A549 (cell line): ENCODE measurements around the gene PRICKLE1. TPM values are rescaled to one million over a fixed set of nuclear protein-coding genes. Genes with fewer than 3 reads are reported as not detected.

Experiments used
- ATAC-seq, 2 experiments: fragments of 200-7000 bp in 1 of 2; fragments of >200 bp in 1 of 2; cut with Nextera tagmentation in 1 of 2; cut with Tn5 transposase in 1 of 2; 3 replicates each; pipeline versions ENCODE4 v1.8.0 to v1.9.1; 2018 to 2020; ENCODE audit warnings: mild to moderate bottlenecking in 1 of 2, moderate library complexity in 1 of 2
- CTCF ChIA-PET: fragments of 300-600 bp; sonication (Branson Sonifier 250); formaldehyde crosslinking; extraction: SDS; loops from one replicate; lab custom pipeline; 2021; ENCODE audit warnings: antibody characterized with exemption, inconsistent platforms; lab: Yijun Ruan, JAX
- POLR2A ChIA-PET: fragments of 350-600 bp; formaldehyde crosslinking; extraction: SDS; loops from one replicate; lab custom pipeline; 2021; ENCODE audit warnings: antibody characterized with exemption, inconsistent platforms; lab: Yijun Ruan, JAX
- DNase-seq, 2 experiments: peaks; one replicate each; pipeline versions ENCODE4 v3.0.0 to v3.0.0-alpha.2; 2011 to 2016; ENCODE audit warnings: low read depth in 1 of 2, low spot score in 1 of 2
- FAIRE-seq: peaks from 2 replicates; lab custom pipeline; 2011; peaks lifted over from hg19 to GRCh38; lab: Jason Lieb, UNC
- H3K27ac ChIP-seq, 2 experiments: fragments of >200 bp; sonication (Bioruptor Twin); formaldehyde crosslinking; 3 replicates each; pipeline ENCODE4 v1.5.1; 2016 to 2017
- H3K4me1 ChIP-seq: fragments of >200 bp; sonication (Bioruptor Twin); formaldehyde crosslinking; 3 replicates; pipeline ENCODE4 v1.6.1; 2016
- H3K4me2 ChIP-seq: fragments of >200 bp; sonication (Bioruptor Twin); formaldehyde crosslinking; 3 replicates; pipeline ENCODE4 v1.6.1; 2016
- H3K4me3 ChIP-seq: fragments of >200 bp; sonication (Bioruptor Twin); formaldehyde crosslinking; 3 replicates; pipeline ENCODE4 v1.5.1; 2016
- H3K9me3 ChIP-seq: fragments of >200 bp; sonication (Bioruptor Twin); formaldehyde crosslinking; 3 replicates; pipeline ENCODE4 v1.6.1; 2016
- BHLHE40 ChIP-seq: IDR thresholded peaks from 2 replicates; pipeline ENCODE4 v1.6.1; 2012; ENCODE audit warnings: low read depth, low read length, inconsistent platforms
- CBX2 ChIP-seq: fragments of 200-600 bp; sonication (generic); IDR thresholded peaks from 2 replicates; pipeline ENCODE4 v1.6.1; 2016; ENCODE audit warnings: low read depth, mild to moderate bottlenecking, borderline replicate concordance
- CBX8 ChIP-seq: fragments of 200-600 bp; sonication (generic); IDR thresholded peaks from 2 replicates; pipeline ENCODE4 v1.6.1; 2016
- CEBPB ChIP-seq, 2 experiments: fragments of >200 bp in 1 of 2; sonication (Bioruptor Twin) in 1 of 2; formaldehyde crosslinking in 1 of 2; IDR thresholded peaks; 2 replicates each; pipeline ENCODE4 v1.6.1; 2012 to 2016
- CHD2 ChIP-seq: fragments of 150-350 bp; IDR thresholded peaks from 2 replicates; pipeline ENCODE4 v1.6.1; 2014; ENCODE audit warnings: low read length; ENCODE audit not compliant: partially characterized antibody
- CHD4 ChIP-seq: fragments of 200-600 bp; sonication (generic); IDR thresholded peaks from 2 replicates; pipeline ENCODE4 v1.6.1; 2016; ENCODE audit warnings: antibody characterized with exemption, mild to moderate bottlenecking, borderline replicate concordance
- E2F6 ChIP-seq: IDR thresholded peaks from 2 replicates; pipeline ENCODE4 v1.6.1; 2012; ENCODE audit warnings: low read depth, borderline replicate concordance
- EHMT2 ChIP-seq: fragments of 200-600 bp; sonication (generic); IDR thresholded peaks from 2 replicates; pipeline ENCODE4 v1.6.1; 2016; ENCODE audit warnings: antibody characterized with exemption, low read depth, mild to moderate bottlenecking, moderate library complexity
- ESRRA ChIP-seq: fragments of 150-350 bp; IDR thresholded peaks from 2 replicates; pipeline ENCODE4 v1.6.1; 2014; ENCODE audit warnings: mild to moderate bottlenecking, low read length, borderline replicate concordance
- FOSB ChIP-seq: fragments of 250-450 bp; sonication (Bioruptor Pico); IDR thresholded peaks from 2 replicates; pipeline ENCODE4 v1.5.0; 2020; ENCODE audit warnings: mild to moderate bottlenecking, moderate library complexity
- FOSL2 ChIP-seq, 2 experiments: fragments of 450-650 bp in 1 of 2; fragments of >200 bp in 1 of 2; sonication (Bioruptor Twin) in 1 of 2; formaldehyde crosslinking; IDR thresholded peaks; 2 replicates each; pipeline versions ENCODE4 v1.5.0 to v1.6.1; 2016 to 2020; ENCODE audit warnings: mild to moderate bottlenecking in 1 of 2, moderate library complexity in 1 of 2
- FOXS1 ChIP-seq: fragments of 250-450 bp; sonication (Bioruptor Pico); IDR thresholded peaks from 2 replicates; pipeline ENCODE4 v1.5.0; 2020; ENCODE audit warnings: mild to moderate bottlenecking, moderate library complexity
- GATA3 ChIP-seq: IDR thresholded peaks from 2 replicates; pipeline ENCODE4 v1.6.1; 2012; ENCODE audit warnings: borderline replicate concordance
- HDAC2 ChIP-seq: fragments of 200-600 bp; sonication (generic); IDR thresholded peaks from 2 replicates; pipeline ENCODE4 v1.6.1; 2016
- HOXA7 ChIP-seq: fragments of 250-450 bp; sonication (Bioruptor Pico); IDR thresholded peaks from 2 replicates; pipeline ENCODE4 v1.5.0; 2020; ENCODE audit warnings: mild to moderate bottlenecking, moderate library complexity
- JUNB ChIP-seq: fragments of >200 bp; sonication (Bioruptor Twin); formaldehyde crosslinking; IDR thresholded peaks from 2 replicates; pipeline ENCODE4 v1.6.1; 2016
- KDM5A ChIP-seq: fragments of 200-600 bp; sonication (generic); IDR thresholded peaks from 2 replicates; pipeline ENCODE4 v1.6.1; 2016; ENCODE audit warnings: antibody characterized with exemption, mild to moderate bottlenecking
- MAX ChIP-seq: IDR thresholded peaks from 2 replicates; pipeline ENCODE4 v1.6.1; 2012
- MAZ ChIP-seq: fragments of 150-350 bp; IDR thresholded peaks from 2 replicates; pipeline ENCODE4 v1.6.1; 2014; ENCODE audit warnings: antibody characterized with exemption, low read depth, low read length, borderline replicate concordance
- MYC ChIP-seq: IDR thresholded peaks from 2 replicates; pipeline ENCODE4 v1.6.1; 2012; ENCODE audit warnings: mild to moderate bottlenecking, inconsistent platforms, low read length, improper control_type of control experiment, borderline replicate concordance
- RAD21 ChIP-seq, 2 experiments: fragments of >200 bp in 1 of 2; sonication (Bioruptor Twin) in 1 of 2; formaldehyde crosslinking in 1 of 2; IDR thresholded peaks in 1 of 2; conservative IDR thresholded peaks in 1 of 2; 2 replicates in 1 of 2; 3 replicates in 1 of 2; pipeline ENCODE4 v1.6.1; 2012 to 2018; ENCODE audit warnings: inconsistent platforms in 1 of 2
- RARB ChIP-seq: fragments of 250-450 bp; sonication (Bioruptor Pico); IDR thresholded peaks from 2 replicates; pipeline ENCODE4 v1.8.0; 2021; ENCODE audit warnings: mild to moderate bottlenecking, moderate library complexity
- RCOR1 ChIP-seq: fragments of 150-350 bp; IDR thresholded peaks from 2 replicates; pipeline ENCODE4 v1.6.1; 2014; ENCODE audit warnings: antibody characterized with exemption, low read length, low read depth
- REST ChIP-seq: fragments of 200-600 bp; sonication (generic); IDR thresholded peaks from 2 replicates; pipeline ENCODE4 v1.6.1; 2016; ENCODE audit warnings: antibody characterized with exemption, mild to moderate bottlenecking, moderate library complexity
- RNF2 ChIP-seq: fragments of 200-600 bp; sonication (generic); IDR thresholded peaks from 2 replicates; pipeline ENCODE4 v1.6.1; 2016; ENCODE audit warnings: low read depth, mild to moderate bottlenecking, antibody characterized with exemption, moderate library complexity, borderline replicate concordance
- SREBF2 ChIP-seq: fragments of 450-650 bp; IDR thresholded peaks from 2 replicates; pipeline ENCODE4 v1.6.1; 2014; ENCODE audit warnings: mild to moderate bottlenecking, moderate library complexity
- TFCP2L1 ChIP-seq: fragments of 250-450 bp; sonication (Bioruptor Pico); IDR thresholded peaks from 2 replicates; pipeline ENCODE4 v1.5.0; 2021; ENCODE audit warnings: mild to moderate bottlenecking
- ZFP36 ChIP-seq: fragments of 450-650 bp; IDR thresholded peaks from 2 replicates; pipeline ENCODE4 v1.6.1; 2014; ENCODE audit warnings: borderline replicate concordance; ENCODE audit not compliant: partially characterized antibody
- ZSCAN20 ChIP-seq: fragments of 250-450 bp; sonication (Bioruptor Pico); IDR thresholded peaks from 2 replicates; pipeline ENCODE4 v1.8.0; 2022; ENCODE audit warnings: mild to moderate bottlenecking, moderate library complexity
- WGBS: methylation state at CpG from one replicate; pipeline ENCODE4 v1.1.6; 2017; ENCODE audit errors: missing lambda C conversion rate; 5-methylcytosine and 5-hydroxymethylcytosine counted together
- polyA plus RNA-seq, 4 experiments: library from polyadenylated mRNA; depleted of rRNA in 3 of 4; stranded (reverse); fragments of >200 nt; fragmentation: RNase III in 1 of 4; extraction: RNeasy Plus Mini Kit Qiagen cat#74134 plus additional on column Dnase treatment in 1 of 4; gene quantifications; 2 replicates in 3 of 4; 3 replicates in 1 of 4; pipeline ENCODE4 v1.2.3, GENCODE V29; 2011 to 2017
- TF ChIP-seq, protein P1 (sequence below): IDR thresholded peaks from 2 replicates; pipeline ENCODE4 v1.6.1; 2012
- TF ChIP-seq, protein P2 (sequence below): fragments of 250-450 bp; sonication (Bioruptor Pico); IDR thresholded peaks from 2 replicates; pipeline ENCODE4 v1.5.0; 2020; ENCODE audit warnings: low read depth, mild to moderate bottlenecking, moderate library complexity

Gene PRICKLE1
- polyA plus RNA-seq, 2 of the 4 experiments (the other 2 are of a cell fraction): 1.5 to 1.8 TPM

DNA sequence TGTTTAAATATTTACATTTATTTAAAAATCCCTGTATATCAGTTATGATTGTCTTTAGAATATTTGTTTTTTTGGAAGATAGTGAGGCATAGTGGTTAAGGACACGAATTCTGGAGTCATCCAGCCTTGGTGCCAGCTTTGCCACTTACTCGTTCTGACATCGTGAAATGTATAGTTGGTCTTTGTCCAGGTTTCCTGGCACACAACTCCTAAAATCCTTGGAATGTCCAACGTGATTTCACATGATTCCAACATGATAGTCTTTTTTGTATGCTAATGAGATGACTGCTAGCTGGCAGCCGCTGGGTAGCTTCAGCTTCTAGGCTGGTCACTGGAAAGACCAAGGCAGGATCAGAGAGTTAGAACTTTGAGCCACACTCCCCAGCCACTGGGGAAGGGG lies 64.8 kb downstream of the PRICKLE1 start:
- no peaks in the 10 kb centered on the region for H3K4me1 ChIP-seq
- DNase-seq: no peak
- no peak for TF ChIP-seq ZSCAN20 (CRISPR knock-in tag)
- no peak for TF ChIP-seq CBX2
- TF ChIP-seq REST: no peak
- no peak for TF ChIP-seq MYC
- no peak for TF ChIP-seq RCOR1
- no peak for TF ChIP-seq MAZ
- TF ChIP-seq KDM5A: no peak
- TF ChIP-seq SREBF2: no peak
- no peak for TF ChIP-seq JUNB
- no peak for TF ChIP-seq E2F6
- TF ChIP-seq RNF2: no peak
- TF ChIP-seq FOXS1 (CRISPR knock-in tag): no peak
- no peak for TF ChIP-seq FOSB (CRISPR knock-in tag)
- no peak for TF ChIP-seq HDAC2
- no peak for TF ChIP-seq RARB (CRISPR knock-in tag)
- TF ChIP-seq BHLHE40: no peak
- TF ChIP-seq HOXA7 (CRISPR knock-in tag): no peak
- TF ChIP-seq MAX: no peak
- no peak for TF ChIP-seq TFCP2L1 (CRISPR knock-in tag)
- TF ChIP-seq, all 56 proteins: peak for 0
- ATAC-seq (no peak), FAIRE-seq (no peak)
- H3K9me3 ChIP-seq: no peaks in the 10 kb centered on the region
- H3K4me3 ChIP-seq: no peak overlapping the region
- 41% methylated on average over 5 of the region's 5 CpGs for WGBS
- no peak overlapping the region for H3K27ac ChIP-seq
- ChIA-PET POLR2A (no interaction called here), CTCF (interaction anchor here (2.0 kb wide), 1 partner anchor 45 kb away, joined by 7 read pairs; no protein-coding TSS in a partner anchor)
- H3K4me2 ChIP-seq: no peak overlapping the region

DNA sequence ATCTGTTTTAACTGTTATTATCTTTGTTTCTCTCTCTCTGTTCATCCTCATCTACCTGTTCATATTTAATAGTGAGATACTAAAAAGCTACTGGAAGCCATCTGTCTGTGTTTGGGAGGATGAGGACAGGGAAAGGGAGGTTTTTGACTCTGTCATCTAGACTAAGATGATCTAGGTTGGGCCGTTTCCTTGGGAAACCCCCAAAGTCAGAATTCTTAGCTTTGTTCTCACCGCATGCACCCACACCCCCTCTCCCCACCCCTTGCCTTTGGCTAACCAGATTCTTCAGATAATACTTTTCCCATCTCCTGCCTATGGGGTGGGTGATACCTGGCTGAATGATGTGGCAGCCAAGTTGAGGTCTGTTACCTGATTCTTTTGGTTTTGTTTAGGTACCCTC lies 73.0 kb downstream of the PRICKLE1 start:
- Histone ChIP-seq H3K4me3 (no peak overlapping the region), H3K4me2 (no peak overlapping the region), H3K4me1 (no peaks in the 10 kb centered on the region), H3K9me3 (no peaks in the 10 kb centered on the region), H3K27ac (no peak overlapping the region)
- ATAC-seq (no peak), DNase-seq (no peak), FAIRE-seq (no peak)
- CTCF ChIA-PET: no interaction called here
- 45% methylated on average over 2 of the region's 2 CpGs for WGBS
- TF ChIP-seq MAZ (no peak), FOSL2 (IDR thresholded peaks at IDR 0.05) (no peak), FOSL2 (CRISPR knock-in tag; IDR thresholded peaks at IDR 0.05) (no peak), ESRRA (no peak), RNF2 (no peak), CHD4 (no peak), CEBPB (IDR thresholded peaks at IDR 0.05) (no peak), TFCP2L1 (CRISPR knock-in tag) (no peak), BHLHE40 (no peak), ZFP36 (no peak), RAD21 (conservative IDR thresholded peaks at IDR 0.05 in 1 of 2, IDR thresholded peaks at IDR 0.05 in 1 of 2) (no peak), CHD2 (no peak), MAX (no peak), GATA3 (no peak), EHMT2 (no peak), CBX8 (no peak)
- TF ChIP-seq, protein P1, sequence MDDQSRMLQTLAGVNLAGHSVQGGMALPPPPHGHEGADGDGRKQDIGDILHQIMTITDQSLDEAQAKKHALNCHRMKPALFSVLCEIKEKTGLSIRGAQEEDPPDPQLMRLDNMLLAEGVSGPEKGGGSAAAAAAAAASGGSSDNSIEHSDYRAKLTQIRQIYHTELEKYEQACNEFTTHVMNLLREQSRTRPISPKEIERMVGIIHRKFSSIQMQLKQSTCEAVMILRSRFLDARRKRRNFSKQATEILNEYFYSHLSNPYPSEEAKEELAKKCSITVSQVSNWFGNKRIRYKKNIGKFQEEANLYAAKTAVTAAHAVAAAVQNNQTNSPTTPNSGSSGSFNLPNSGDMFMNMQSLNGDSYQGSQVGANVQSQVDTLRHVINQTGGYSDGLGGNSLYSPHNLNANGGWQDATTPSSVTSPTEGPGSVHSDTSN: no peak
- TF ChIP-seq, protein P2, sequence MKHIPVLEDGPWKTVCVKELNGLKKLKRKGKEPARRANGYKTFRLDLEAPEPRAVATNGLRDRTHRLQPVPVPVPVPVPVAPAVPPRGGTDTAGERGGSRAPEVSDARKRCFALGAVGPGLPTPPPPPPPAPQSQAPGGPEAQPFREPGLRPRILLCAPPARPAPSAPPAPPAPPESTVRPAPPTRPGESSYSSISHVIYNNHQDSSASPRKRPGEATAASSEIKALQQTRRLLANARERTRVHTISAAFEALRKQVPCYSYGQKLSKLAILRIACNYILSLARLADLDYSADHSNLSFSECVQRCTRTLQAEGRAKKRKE (CRISPR knock-in tag): no peak
- POLR2A ChIA-PET: no interaction called here
